ENCODE results near the gene SLC4A1AP.
A peak's percentile ranks its signal among the peaks of the same experiment; 100 is the strongest.

Gene SLC4A1AP

GRCh38 chr2:27652790-27653189 is 10.9 kb upstream of the SLC4A1AP start:
- DNase-seq (ENCODE audit: low read depth) = no peak
- no peak for TF ChIP-seq CTCF (IDR thresholded peaks at IDR 0.05; ENCODE audit: insufficient read depth, low read depth, low read length, missing control alignments)
- H3K4me3 ChIP-seq (ENCODE audit: low read depth, low read length) = no peak overlapping the region

GRCh38 chr2:27653397-27653796 is 10.3 kb upstream of the SLC4A1AP start:
- no peak overlapping the region for H3K4me3 ChIP-seq (ENCODE audit: low read depth, low read length)
- no peak for TF ChIP-seq CTCF (IDR thresholded peaks at IDR 0.05; ENCODE audit: insufficient read depth, low read depth, low read length, missing control alignments)
- DNase-seq (ENCODE audit: low read depth) = no peak

DNA sequence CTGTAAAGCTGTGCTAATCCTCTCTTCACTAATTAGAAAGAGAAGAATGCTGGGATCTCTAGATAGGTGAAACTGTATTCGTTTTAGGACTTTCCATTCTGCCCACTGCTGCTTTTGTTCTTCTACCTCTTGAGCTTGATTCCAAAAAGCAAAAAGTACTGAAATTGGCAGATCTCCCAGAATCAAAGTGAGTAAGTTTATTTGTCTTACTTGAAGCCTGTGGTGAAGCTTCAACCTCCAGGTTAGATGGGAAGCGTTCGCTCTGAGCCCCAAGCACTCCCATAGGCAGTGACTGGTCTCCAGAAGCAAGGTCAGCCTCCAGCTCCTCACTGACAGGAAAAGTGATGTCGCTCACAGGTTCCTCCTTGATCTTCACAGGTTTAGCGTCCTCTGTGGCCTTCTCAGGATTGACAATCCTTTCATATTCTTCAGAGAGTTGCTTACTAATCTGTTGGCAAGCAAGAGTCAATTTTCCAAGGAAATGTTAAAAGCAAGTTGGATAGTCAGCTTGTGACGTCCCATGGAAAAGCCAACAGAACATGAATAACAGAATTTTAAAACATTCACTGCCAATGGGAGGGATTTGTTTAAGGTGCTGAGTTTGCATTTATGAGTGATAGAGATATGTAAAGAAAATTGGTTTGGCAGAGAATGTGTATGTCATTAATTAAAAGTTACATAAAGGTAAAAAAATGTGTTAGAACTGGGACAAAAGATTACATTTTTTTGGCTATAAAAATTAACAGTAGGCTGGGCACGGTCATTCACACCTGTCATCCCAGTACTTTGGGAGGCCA is 8.3 kb upstream of the SLC4A1AP start:
- TF ChIP-seq CTCF (IDR thresholded peaks at IDR 0.05; ENCODE audit: insufficient read depth, low read depth, low read length, missing control alignments) = no peak

DNA sequence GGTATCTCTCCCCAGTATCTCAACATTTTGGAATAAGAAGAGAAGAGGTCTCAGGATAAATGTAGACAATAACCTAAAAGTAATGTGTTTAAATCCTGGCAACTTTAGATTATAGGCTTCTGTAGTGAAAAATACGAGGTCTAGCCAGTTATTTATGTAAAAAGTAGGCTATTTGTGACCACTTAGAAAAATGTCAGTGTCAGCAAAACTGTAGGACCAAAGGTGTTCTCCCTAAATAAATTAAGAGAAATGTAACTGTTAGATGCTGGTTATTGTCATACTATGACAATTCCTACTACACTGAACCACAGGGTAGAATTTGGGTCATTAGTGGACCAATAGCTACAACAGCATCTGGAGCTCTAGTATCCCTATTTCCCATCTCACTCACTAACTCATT is 2.3 kb upstream of the SLC4A1AP start:
- no peak for TF ChIP-seq CTCF (IDR thresholded peaks at IDR 0.05; ENCODE audit: insufficient read depth, low read depth, low read length, missing control alignments)
- no peak for DNase-seq (ENCODE audit: low read depth)
- no peak overlapping the region for H3K4me3 ChIP-seq (ENCODE audit: low read depth, low read length)

More for the DNA sequence above, 8.3 kb upstream of the SLC4A1AP start:
- DNase-seq (ENCODE audit: low read depth) = no peak
- H3K4me3 ChIP-seq (ENCODE audit: low read depth, low read length) = no peak overlapping the region

GRCh38 chr2:27664154-27664574 is 475 bp downstream of the SLC4A1AP start:
- peak overlapping the region; percentile 88 for H3K4me3 ChIP-seq (ENCODE audit: low read depth, low read length)
- TF ChIP-seq CTCF (IDR thresholded peaks at IDR 0.05; ENCODE audit: insufficient read depth, low read depth, low read length, missing control alignments) = no peak
- DNase-seq (ENCODE audit: low read depth) = no peak

DNA sequence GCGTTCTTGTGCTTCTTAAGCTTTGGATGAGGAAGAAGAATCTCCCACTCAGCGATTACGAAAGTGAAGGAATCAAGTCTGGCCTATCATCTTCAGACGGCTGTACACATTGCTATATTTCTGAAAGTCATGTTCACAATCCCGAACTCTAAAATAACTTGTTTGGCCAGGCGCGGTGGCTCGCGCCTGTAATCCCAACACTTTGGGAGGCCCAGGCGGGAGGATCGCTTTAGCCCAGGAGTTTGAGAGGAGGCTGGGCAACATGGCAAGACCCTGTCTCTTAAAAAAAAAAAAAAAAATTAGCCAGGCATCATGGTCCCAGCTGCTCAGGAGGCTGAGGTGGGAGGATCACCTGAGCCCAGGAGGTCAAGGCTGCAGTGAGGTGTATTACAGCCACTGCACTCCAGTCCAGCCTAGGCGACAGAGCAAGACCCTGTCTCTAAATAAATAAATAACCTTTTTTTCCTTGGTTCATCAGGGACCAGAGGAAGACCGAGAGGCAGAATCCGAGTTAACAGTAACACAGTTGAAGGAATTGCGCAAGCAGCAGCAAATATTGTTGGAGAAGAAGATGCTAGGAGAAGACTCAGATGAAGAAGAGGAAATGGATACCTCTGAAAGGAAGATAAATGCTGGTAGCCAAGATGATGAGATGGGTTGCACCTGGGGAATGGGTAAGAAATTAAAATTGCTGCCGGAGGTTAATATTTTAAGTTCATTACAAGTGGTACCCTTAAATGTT is 1.1 kb downstream of the SLC4A1AP start:
- H3K4me3 ChIP-seq (ENCODE audit: low read depth, low read length) = peak overlapping the region; percentile 88
- TF ChIP-seq CTCF (IDR thresholded peaks at IDR 0.05; ENCODE audit: insufficient read depth, low read depth, low read length, missing control alignments) = no peak
- DNase-seq (ENCODE audit: low read depth) = no peak
